GM12864 (cell line): ENCODE results near the gene TNFAIP8L3.

Source experiments
- DNase-seq: peaks from one replicate; pipeline ENCODE4 v3.0.0-alpha.2; 2011; ENCODE audit warnings: low read depth
- H3K4me3 ChIP-seq: 2 replicates; pipeline ENCODE4 v1.5.1; 2011; ENCODE audit warnings: mild to moderate bottlenecking, low read depth, low read length, control low read depth
- TF ChIP-seq, protein P1 (sequence below): IDR thresholded peaks from 2 replicates; pipeline ENCODE4 v1.5.1; 2011; ENCODE audit warnings: low read depth, mild to moderate bottlenecking, moderate library complexity, low read length, control low read depth, inconsistent platforms; ENCODE audit errors: missing control alignments

Gene TNFAIP8L3

DNA sequence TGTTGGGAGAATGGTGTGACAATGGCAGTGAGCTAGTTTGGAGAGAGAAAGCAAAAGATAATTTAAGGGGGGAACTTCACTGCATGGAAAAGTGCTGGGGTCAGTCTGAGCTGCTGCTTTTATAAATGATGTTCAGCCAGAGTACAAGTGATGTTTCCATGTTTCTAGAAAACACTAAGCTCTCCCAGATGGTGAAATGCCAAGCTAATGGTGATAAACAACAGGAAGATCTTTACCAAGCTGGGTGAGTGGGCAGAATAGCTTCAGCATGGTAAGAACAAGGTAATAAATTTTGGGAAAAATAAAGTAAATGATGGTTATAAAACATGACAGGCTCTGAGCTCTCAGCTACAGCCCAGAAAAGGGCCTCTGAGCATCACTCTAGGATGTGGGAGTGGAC lies 29.4 kb downstream of the TNFAIP8L3 start:
- TF ChIP-seq, protein P1, sequence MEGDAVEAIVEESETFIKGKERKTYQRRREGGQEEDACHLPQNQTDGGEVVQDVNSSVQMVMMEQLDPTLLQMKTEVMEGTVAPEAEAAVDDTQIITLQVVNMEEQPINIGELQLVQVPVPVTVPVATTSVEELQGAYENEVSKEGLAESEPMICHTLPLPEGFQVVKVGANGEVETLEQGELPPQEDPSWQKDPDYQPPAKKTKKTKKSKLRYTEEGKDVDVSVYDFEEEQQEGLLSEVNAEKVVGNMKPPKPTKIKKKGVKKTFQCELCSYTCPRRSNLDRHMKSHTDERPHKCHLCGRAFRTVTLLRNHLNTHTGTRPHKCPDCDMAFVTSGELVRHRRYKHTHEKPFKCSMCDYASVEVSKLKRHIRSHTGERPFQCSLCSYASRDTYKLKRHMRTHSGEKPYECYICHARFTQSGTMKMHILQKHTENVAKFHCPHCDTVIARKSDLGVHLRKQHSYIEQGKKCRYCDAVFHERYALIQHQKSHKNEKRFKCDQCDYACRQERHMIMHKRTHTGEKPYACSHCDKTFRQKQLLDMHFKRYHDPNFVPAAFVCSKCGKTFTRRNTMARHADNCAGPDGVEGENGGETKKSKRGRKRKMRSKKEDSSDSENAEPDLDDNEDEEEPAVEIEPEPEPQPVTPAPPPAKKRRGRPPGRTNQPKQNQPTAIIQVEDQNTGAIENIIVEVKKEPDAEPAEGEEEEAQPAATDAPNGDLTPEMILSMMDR = no peak
- DNase-seq = no peak
- no peak overlapping the region for H3K4me3 ChIP-seq

- DNase-seq = no peak
- H3K4me3 ChIP-seq = no peak overlapping the region
- TF ChIP-seq, protein P1 = no peak
These were observed 32.0 kb downstream of the TNFAIP8L3 start for GRCh38 chr15:51062736-51063135.

DNA sequence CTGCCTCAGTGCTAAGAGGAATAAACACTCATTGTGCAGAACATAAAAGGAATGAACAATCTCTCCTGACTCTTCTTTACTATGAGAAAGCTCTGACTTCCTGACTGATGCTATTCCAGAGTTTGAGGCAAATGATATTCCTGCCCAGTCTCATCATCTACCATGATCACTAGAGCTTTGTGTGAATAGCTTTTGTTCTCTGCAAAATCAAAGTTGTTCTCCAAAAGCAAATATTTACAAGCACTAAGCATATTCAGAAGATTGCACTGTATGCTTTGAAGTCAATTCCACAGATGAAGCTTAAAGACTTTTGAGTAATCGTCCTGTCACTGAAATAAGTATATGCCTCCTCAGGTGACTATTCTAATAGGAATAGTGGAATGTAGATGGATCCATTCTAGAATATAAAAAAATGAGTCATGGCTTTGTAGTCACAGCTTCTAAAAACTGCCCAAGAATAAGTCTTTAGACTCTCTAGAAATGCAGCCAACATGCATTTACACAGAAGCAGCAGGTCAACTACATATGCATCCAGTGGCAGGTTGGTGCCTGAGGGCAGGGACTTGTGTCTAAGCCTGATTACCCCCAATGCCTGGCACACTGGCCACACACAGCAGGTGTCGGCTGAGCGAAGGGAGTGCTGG lies 34.6 kb downstream of the TNFAIP8L3 start:
- TF ChIP-seq, protein P1 = no peak
- no peak overlapping the region for H3K4me3 ChIP-seq
- no peak for DNase-seq

DNA sequence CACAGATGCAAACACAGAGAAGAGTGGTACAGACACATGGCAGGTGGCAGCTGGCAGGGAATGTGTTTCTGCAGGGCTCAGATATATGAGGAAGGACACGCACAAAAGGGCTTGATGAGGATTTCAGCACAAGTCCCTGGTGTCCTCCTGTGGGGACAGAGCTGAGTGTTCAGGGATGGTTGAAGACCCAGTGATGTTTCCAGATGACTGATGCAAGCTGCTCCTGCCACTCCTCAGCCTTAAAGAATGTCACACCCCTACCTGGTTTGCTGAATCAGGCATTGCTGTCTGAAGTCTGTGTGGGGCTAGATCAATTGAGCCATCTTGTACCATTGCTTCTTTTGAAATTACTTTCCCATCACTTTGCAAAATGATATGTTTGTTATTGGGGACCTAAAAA lies 40.2 kb downstream of the TNFAIP8L3 start:
- TF ChIP-seq, protein P1 = no peak
- no peak for DNase-seq
- no peak overlapping the region for H3K4me3 ChIP-seq

DNA sequence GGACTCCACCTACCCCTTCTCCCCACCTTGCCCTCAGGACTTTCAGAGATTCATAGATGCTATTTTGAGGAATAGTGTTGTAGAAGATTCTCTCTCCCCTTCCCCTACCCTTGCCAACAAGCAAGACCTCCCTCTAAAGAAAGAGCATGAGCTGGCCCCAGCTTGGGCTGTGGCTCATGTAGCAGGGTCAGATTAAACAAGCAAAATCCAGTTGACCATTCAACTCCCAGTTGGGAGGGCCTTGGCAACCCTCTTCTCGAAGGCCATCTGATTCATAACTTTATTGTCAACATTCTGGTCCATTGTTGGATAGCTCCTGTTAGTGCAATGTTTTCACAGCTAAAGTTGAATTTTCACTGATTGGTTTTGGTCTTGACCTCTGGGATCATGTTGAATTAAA lies 41.1 kb downstream of the TNFAIP8L3 start:
- TF ChIP-seq, protein P1 = no peak
- H3K4me3 ChIP-seq = no peak overlapping the region

GRCh38 chr15:51051776-51052175 lies 42.9 kb downstream of the TNFAIP8L3 start:
- H3K4me3 ChIP-seq = no peak overlapping the region
- DNase-seq = no peak
- TF ChIP-seq, protein P1 = no peak

More for the DNA sequence above, 41.1 kb downstream of the TNFAIP8L3 start:
- no peak for DNase-seq

DNA sequence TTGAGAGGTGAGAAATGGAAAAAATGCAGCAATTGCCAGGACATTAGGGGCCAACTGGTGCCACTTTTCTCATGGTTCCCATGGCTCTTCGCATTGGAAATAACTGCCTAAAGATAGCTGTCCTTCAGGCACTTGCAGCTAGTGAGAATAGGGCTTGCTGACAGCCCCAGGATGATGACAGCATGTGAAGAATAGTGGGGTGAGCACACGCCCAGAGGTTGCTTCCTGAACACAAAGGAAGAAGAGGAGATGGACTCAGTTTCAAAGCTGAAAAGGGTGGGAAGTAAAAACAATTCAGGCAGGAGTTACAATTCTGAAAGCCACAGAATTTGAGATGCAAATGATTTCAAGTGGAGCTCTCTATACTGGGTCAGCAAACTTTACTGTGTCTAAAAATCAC lies 45.6 kb downstream of the TNFAIP8L3 start:
- TF ChIP-seq, protein P1 = no peak
- no peak overlapping the region for H3K4me3 ChIP-seq
- no peak for DNase-seq
